SK-N-SH treated with all-trans-retinoic acid at 6 μM for 48 hours (cell line): ENCODE data around the gene PSMD3.
"Not testable (repeated sequence)": the region's sequence is repeated elsewhere in the genome, so short reads cannot be mapped to it uniquely, and the experiment has no call there.

ENCODE experiments used
- ATAC-seq: fragments of 200-7000 bp; cut with Tn5 transposase; 3 replicates; pipeline ENCODE4 v1.9.1; 2020; ENCODE audit warnings: mild to moderate bottlenecking, moderate library complexity
- ARNTL ChIP-seq: fragments of 450-650 bp; formaldehyde crosslinking; IDR thresholded peaks from 2 replicates; pipeline ENCODE4 v1.5.0; 2020; ENCODE audit warnings: low read depth, mild to moderate bottlenecking, moderate library complexity, borderline replicate concordance
- BACH2 ChIP-seq: fragments of 250-450 bp; sonication (Bioruptor Pico); IDR thresholded peaks from 2 replicates; pipeline ENCODE4 v1.9.0; 2021; ENCODE audit warnings: mild to moderate bottlenecking, borderline replicate concordance
- CREB5 ChIP-seq: fragments of 250-450 bp; sonication (Bioruptor Pico); IDR thresholded peaks from 2 replicates; pipeline ENCODE4 v1.5.1; 2020; ENCODE audit warnings: low read depth, mild to moderate bottlenecking, moderate library complexity
- CSDC2 ChIP-seq: fragments of 250-450 bp; sonication (Bioruptor Pico); IDR thresholded peaks from 2 replicates; pipeline ENCODE4 v1.5.0; 2020; ENCODE audit warnings: mild to moderate bottlenecking, moderate library complexity
- CSRNP3 ChIP-seq: fragments of 250-450 bp; sonication (Bioruptor Pico); IDR thresholded peaks from 2 replicates; pipeline ENCODE4 v1.5.1; 2021; ENCODE audit warnings: mild to moderate bottlenecking, moderate library complexity
- ESRRG ChIP-seq: fragments of 250-450 bp; sonication (Bioruptor Pico); IDR thresholded peaks from 2 replicates; pipeline ENCODE4 v1.6.1; 2021; ENCODE audit warnings: mild to moderate bottlenecking
- GLIS3 ChIP-seq: fragments of 250-450 bp; sonication (Bioruptor Pico); IDR thresholded peaks from 2 replicates; pipeline ENCODE4 v1.5.0; 2020; ENCODE audit warnings: mild to moderate bottlenecking, moderate library complexity
- ISL1 ChIP-seq: fragments of 250-450 bp; sonication (Bioruptor Pico); IDR thresholded peaks from 2 replicates; pipeline ENCODE4 v2.1.2; 2022; ENCODE audit warnings: mild to moderate bottlenecking, moderate library complexity
- PATZ1 ChIP-seq: fragments of 250-450 bp; sonication (Bioruptor Pico); IDR thresholded peaks from 2 replicates; pipeline ENCODE4 v1.8.0; 2020; ENCODE audit warnings: mild to moderate bottlenecking, moderate library complexity, borderline replicate concordance
- POU6F1 ChIP-seq: fragments of 250-450 bp; sonication (Bioruptor Pico); IDR thresholded peaks from 2 replicates; pipeline ENCODE4 v1.8.0; 2021; ENCODE audit warnings: low read depth, mild to moderate bottlenecking, moderate library complexity, borderline replicate concordance
- RARB ChIP-seq: fragments of 250-450 bp; sonication (Bioruptor Pico); IDR thresholded peaks from 2 replicates; pipeline ENCODE4 v1.8.0; 2021; ENCODE audit warnings: mild to moderate bottlenecking, moderate library complexity
- SNAI2 ChIP-seq: fragments of 250-450 bp; sonication (Bioruptor Pico); IDR thresholded peaks from 2 replicates; pipeline ENCODE4 v1.5.0; 2020; ENCODE audit warnings: mild to moderate bottlenecking, moderate library complexity
- TSHZ2 ChIP-seq: fragments of 250-450 bp; sonication (Bioruptor Pico); IDR thresholded peaks from 2 replicates; pipeline ENCODE4 v1.5.0; 2020; ENCODE audit warnings: mild to moderate bottlenecking, moderate library complexity
- ZFP30 ChIP-seq: fragments of 450-650 bp; formaldehyde crosslinking; IDR thresholded peaks from 2 replicates; pipeline ENCODE4 v1.5.0; 2022; ENCODE audit warnings: mild to moderate bottlenecking, moderate library complexity
- ZNF70 ChIP-seq: fragments of 450-650 bp; formaldehyde crosslinking; IDR thresholded peaks from 2 replicates; pipeline ENCODE4 v1.5.0; 2020; ENCODE audit warnings: mild to moderate bottlenecking, moderate library complexity

PSMD3 gene

DNA sequence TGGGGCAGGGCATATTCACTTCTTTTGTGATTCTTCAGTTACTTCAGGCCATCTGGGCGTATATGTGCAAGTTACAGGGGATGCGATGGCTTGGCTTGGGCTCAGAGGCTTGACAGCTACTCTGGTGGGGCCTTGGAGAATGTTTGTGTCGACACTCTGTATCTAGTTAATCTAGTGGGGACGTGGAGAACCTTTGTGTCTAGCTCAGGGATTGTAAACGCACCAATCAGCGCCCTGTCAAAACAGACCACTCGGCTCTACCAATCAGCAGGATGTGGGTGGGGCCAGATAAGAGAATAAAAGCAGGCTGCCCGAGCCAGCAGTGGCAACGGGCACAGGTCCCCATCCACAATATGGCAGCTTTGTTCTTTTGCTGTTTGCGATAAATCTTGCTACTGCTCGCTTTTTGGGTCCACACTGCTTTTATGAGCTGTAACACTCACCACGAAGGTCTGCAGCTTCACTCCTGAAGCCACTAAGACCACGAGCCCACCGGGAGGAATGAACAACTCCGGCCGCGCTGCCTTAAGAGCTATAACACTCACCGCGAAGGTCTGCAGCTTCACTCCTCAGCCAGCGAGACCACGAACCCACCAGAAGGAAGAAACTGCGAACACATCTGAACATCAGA lies 31.5 kb downstream of the PSMD3 start:
- ATAC-seq, result not testable (repeated sequence)

GRCh38 chr17:40014375-40014980 lies 33.9 kb downstream of the PSMD3 start:
- no peak for TF ChIP-seq ISL1 (CRISPR knock-in tag)
- no peak for TF ChIP-seq CREB5 (CRISPR knock-in tag)
- no peak for TF ChIP-seq ZFP30 (CRISPR knock-in tag)
- no peak for TF ChIP-seq GLIS3
- TF ChIP-seq ESRRG (CRISPR knock-in tag), result no peak
- no peak for TF ChIP-seq SNAI2 (CRISPR knock-in tag)
- TF ChIP-seq RARB (CRISPR knock-in tag), result no peak
- no peak for TF ChIP-seq POU6F1 (CRISPR knock-in tag)
- no peak for TF ChIP-seq ARNTL (CRISPR knock-in tag)
- no peak for TF ChIP-seq CSRNP3 (CRISPR knock-in tag)
- TF ChIP-seq ZNF70, result no peak
- no peak for TF ChIP-seq CSDC2 (CRISPR knock-in tag)
- TF ChIP-seq BACH2 (CRISPR knock-in tag), result no peak
- ATAC-seq, result no peak

- no peak for ATAC-seq
- no peak for TF ChIP-seq BACH2 (CRISPR knock-in tag)
- TF ChIP-seq SNAI2 (CRISPR knock-in tag), result no peak
These were observed 34.7 kb downstream of the PSMD3 start, which contains the start of gene CSF3 for GRCh38 chr17:40015005-40015997. TSS of gene CSF3 (plus strand) at chr17:40015440. CDS start at chr17:40015475, 35 bp downstream.

DNA sequence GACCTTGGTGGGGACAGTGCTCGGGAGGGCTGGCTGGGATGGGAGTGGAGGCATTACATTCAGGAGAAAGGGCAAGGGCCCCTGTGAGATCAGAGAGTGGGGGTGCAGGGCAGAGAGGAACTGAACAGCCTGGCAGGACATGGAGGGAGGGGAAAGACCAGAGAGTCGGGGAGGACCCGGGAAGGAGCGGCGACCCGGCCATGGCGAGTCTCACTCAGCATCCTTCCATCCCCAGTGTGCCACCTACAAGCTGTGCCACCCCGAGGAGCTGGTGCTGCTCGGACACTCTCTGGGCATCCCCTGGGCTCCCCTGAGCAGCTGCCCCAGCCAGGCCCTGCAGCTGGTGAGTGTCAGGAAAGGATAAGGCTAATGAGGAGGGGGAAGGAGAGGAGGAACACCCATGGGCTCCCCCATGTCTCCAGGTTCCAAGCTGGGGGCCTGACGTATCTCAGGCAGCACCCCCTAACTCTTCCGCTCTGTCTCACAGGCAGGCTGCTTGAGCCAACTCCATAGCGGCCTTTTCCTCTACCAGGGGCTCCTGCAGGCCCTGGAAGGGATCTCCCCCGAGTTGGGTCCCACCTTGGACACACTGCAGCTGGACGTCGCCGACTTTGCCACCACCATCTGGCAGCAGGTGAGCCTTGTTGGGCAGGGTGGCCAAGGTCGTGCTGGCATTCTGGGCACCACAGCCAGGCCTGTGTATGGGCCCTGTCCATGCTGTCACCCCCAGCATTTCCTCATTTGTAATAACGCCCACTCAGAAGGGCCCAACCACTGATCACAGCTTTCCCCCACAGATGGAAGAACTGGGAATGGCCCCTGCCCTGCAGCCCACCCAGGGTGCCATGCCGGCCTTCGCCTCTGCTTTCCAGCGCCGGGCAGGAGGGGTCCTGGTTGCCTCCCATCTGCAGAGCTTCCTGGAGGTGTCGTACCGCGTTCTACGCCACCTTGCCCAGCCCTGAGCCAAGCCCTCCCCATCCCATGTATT lies 35.7 kb downstream of the PSMD3 start:
- ATAC-seq, result no peak
- TF ChIP-seq ARNTL (CRISPR knock-in tag) (no peak), GLIS3 (no peak), CSRNP3 (CRISPR knock-in tag) (no peak), TSHZ2 (CRISPR knock-in tag) (no peak), ZFP30 (CRISPR knock-in tag) (no peak), ESRRG (CRISPR knock-in tag) (no peak), POU6F1 (CRISPR knock-in tag) (no peak), BACH2 (CRISPR knock-in tag) (no peak), PATZ1 (CRISPR knock-in tag) (no peak)
